ENCODE data around the gene LGR5. TPM values are rescaled to one million over a fixed set of nuclear protein-coding genes. Genes with fewer than 3 reads are reported as not detected.

Gene LGR5
- total and polyA plus RNA-seq, 10 of the 15 experiments (the other 5 are each of a cell fraction or from before 2014, with no cell fraction given): 2.1 TPM; not detected in 9

GRCh38 chr12:71431991-71432390 lies 7.6 kb upstream of the LGR5 start (continued):
- TF ChIP-seq ZNF592 (IDR thresholded peaks at IDR 0.05) (no peak), HDGF (IDR thresholded peaks at IDR 0.05) (no peak), SMAD5 (IDR thresholded peaks at IDR 0.05; ENCODE audit: low read depth) (no peak), RAD21 (IDR thresholded peaks at IDR 0.05; ENCODE audit: insufficient read depth, low read depth, low read length) (no peak), ZBED1 (IDR thresholded peaks at IDR 0.05; ENCODE audit: borderline replicate concordance) (no peak), GATAD2B (conservative IDR thresholded peaks at IDR 0.05; ENCODE audit: low read depth) (no peak), RELB (IDR thresholded peaks at IDR 0.05; ENCODE audit: low read depth) (no peak), SKIL (IDR thresholded peaks at IDR 0.05; ENCODE audit: low read depth, poor library complexity, severe bottlenecking) (no peak), POLR2AphosphoS2 (IDR thresholded peaks at IDR 0.05; ENCODE audit: low read depth, low read length) (no peak), WRNIP1 (IDR thresholded peaks at IDR 0.05; ENCODE audit: borderline replicate concordance, low read depth, low read length) (no peak)

Data from GM12878 (cell line).